Common myeloid progenitor, CD34-positive (primary cell): Measurements from ENCODE around the gene RBM4B.

Source experiments
- CTCF ChIA-PET: fragments of 350-600 bp; sonication (Branson Sonifier 250); formaldehyde crosslinking; loops from one replicate; lab custom pipeline; 2021; ENCODE audit warnings: antibody characterized with exemption; lab: Charles Lee
- POLR2A ChIA-PET: fragments of 350-600 bp; sonication (Branson Sonifier 250); formaldehyde crosslinking; loops from one replicate; lab custom pipeline; 2021; ENCODE audit warnings: antibody characterized with exemption; lab: Charles Lee
- DNase-seq, 3 donors: peaks; one replicate each; pipeline versions ENCODE4 v3.0.0 to v3.0.0-alpha.2; 2013
- H3K27ac ChIP-seq, 2 experiments: 1 replicate in 1 of 2; 2 replicates in 1 of 2; pipeline ENCODE4 v1.7.0; 2013; ENCODE audit warnings: inconsistent platforms in 2 of 2, low read length in 2 of 2, mild to moderate bottlenecking in 2 of 2, low read depth in 1 of 2, moderate library complexity in 1 of 2; ENCODE audit not compliant: severe bottlenecking in 2 of 2, insufficient read depth in 1 of 2, poor library complexity in 1 of 2
- H3K27me3 ChIP-seq, 5 experiments: replicated peaks in 2 of 5; 1 replicate in 3 of 5; 2 replicates in 2 of 5; pipeline versions ENCODE4 v1.6.1 to v1.7.0; 2013; ENCODE audit warnings: low read length in 4 of 5, mild to moderate bottlenecking in 2 of 5, moderate library complexity in 2 of 5, inconsistent platforms in 1 of 5; ENCODE audit not compliant: insufficient read depth in 5 of 5, control insufficient read depth in 4 of 5
- H3K36me3 ChIP-seq, 4 experiments: 1 replicate in 2 of 4; 2 replicates in 2 of 4; pipeline versions ENCODE4 v1.6.1 to v1.7.0; 2013; ENCODE audit warnings: low read length in 3 of 4, control low read depth in 1 of 4, mild to moderate bottlenecking in 1 of 4; ENCODE audit not compliant: control insufficient read depth in 4 of 4, insufficient read depth in 4 of 4
- H3K4me1 ChIP-seq, 4 experiments: 1 replicate in 3 of 4; 2 replicates in 1 of 4; pipeline versions ENCODE4 v1.6.1 to v1.7.1; 2013; ENCODE audit warnings: low read length in 3 of 4, mild to moderate bottlenecking in 3 of 4, control low read depth in 1 of 4, inconsistent platforms in 1 of 4, moderate library complexity in 1 of 4; ENCODE audit not compliant: control insufficient read depth in 4 of 4, insufficient read depth in 4 of 4; ENCODE audit errors: control extremely low read depth in 1 of 4
- H3K4me3 ChIP-seq, 7 experiments: 1 replicate in 4 of 7; 2 replicates in 3 of 7; pipeline versions ENCODE4 v1.5.1 to v1.7.0; 2013; ENCODE audit warnings: mild to moderate bottlenecking in 7 of 7, low read length in 6 of 7, moderate library complexity in 6 of 7, inconsistent platforms in 2 of 7, low read depth in 2 of 7, control low read depth in 1 of 7; ENCODE audit not compliant: insufficient read depth in 4 of 7, control insufficient read depth in 1 of 7; ENCODE audit errors: extremely low read depth in 1 of 7
- H3K9me3 ChIP-seq, 5 experiments: 1 replicate in 4 of 5; 2 replicates in 1 of 5; pipeline versions ENCODE4 v1.6.1 to v1.7.1; 2013; ENCODE audit warnings: low read length in 4 of 5, mild to moderate bottlenecking in 2 of 5, inconsistent platforms in 1 of 5, low read depth in 1 of 5, moderate library complexity in 1 of 5; ENCODE audit not compliant: control insufficient read depth in 4 of 5, insufficient read depth in 2 of 5; ENCODE audit errors: control extremely low read depth in 1 of 5
- WGBS: methylation state at CpG from one replicate; pipeline ENCODE4 v1.1.5; 2013; ENCODE audit not compliant: insufficient coverage; 5-methylcytosine and 5-hydroxymethylcytosine counted together

Gene RBM4B

GRCh38 chr11:66716996-66717395, 39.3 kb upstream of the RBM4B start:
- H3K9me3 ChIP-seq = no peaks in the 10 kb centered on the region
- CTCF ChIA-PET = no interaction called here

GRCh38 chr11:66715346-66716085, 37.8 kb upstream of the RBM4B start:
- CTCF ChIA-PET = no interaction called here
- Histone ChIP-seq H3K27ac (no peak overlapping the region), H3K27me3 (peaks cover 0 to 2% (median 0%) of the 10 kb centered on the region in 5 experiments), H3K9me3 (no peaks in the 10 kb centered on the region), H3K4me1 (peaks cover 0 to 17% (median 11%) of the 10 kb centered on the region in 4 experiments), H3K4me3 (no peak overlapping the region), H3K36me3 (no peaks in the 10 kb centered on the region)
- DNase-seq = no peak
- POLR2A ChIA-PET = no interaction called here
- WGBS = 92% methylated on average over 18 of the region's 19 CpGs

More at GRCh38 chr11:66716996-66717395, 39.3 kb upstream of the RBM4B start:
- no peak overlapping the region for H3K27ac ChIP-seq
- 38% methylated on average over 3 of the region's 3 CpGs for WGBS
- peak overlapping the region in 1 of 7 experiments; percentile 18 for H3K4me3 ChIP-seq
- POLR2A ChIA-PET = no interaction called here
- H3K36me3 ChIP-seq = no peaks in the 10 kb centered on the region
- peak in 2 of 3 donors; percentile 24 to 36 for DNase-seq
- H3K4me1 ChIP-seq = peaks cover 0 to 19% (median 12%) of the 10 kb centered on the region in 4 experiments
- peaks cover 0 to 2% (median 0%) of the 10 kb centered on the region in 5 experiments for H3K27me3 ChIP-seq

- Histone ChIP-seq H3K27me3 (peaks cover 0 to 2% (median 0%) of the 10 kb centered on the region in 5 experiments), H3K4me3 (no peak overlapping the region), H3K27ac (no peak overlapping the region), H3K4me1 (peaks cover 0 to 6% (median 3%) of the 10 kb centered on the region in 4 experiments), H3K36me3 (no peaks in the 10 kb centered on the region), H3K9me3 (no peaks in the 10 kb centered on the region)
- 90% methylated on average over 7 of the region's 12 CpGs for WGBS
- DNase-seq = no peak
- CTCF ChIA-PET = no interaction called here
- POLR2A ChIA-PET = no interaction called here
Measured at GRCh38 chr11:66713746-66714480, 36.2 kb upstream of the RBM4B start.

- no peak for DNase-seq
- Histone ChIP-seq H3K27me3 (peaks cover 0 to 2% (median 0%) of the 10 kb centered on the region in 5 experiments), H3K9me3 (no peaks in the 10 kb centered on the region), H3K4me3 (no peak overlapping the region), H3K36me3 (no peaks in the 10 kb centered on the region), H3K4me1 (peaks cover 0 to 6% (median 2%) of the 10 kb centered on the region in 4 experiments), H3K27ac (no peak overlapping the region)
- POLR2A ChIA-PET = no interaction called here
- CTCF ChIA-PET = interaction anchor here (1.3 kb wide), 1 partner anchor 12 kb away, joined by 5 read pairs; no protein-coding TSS in a partner anchor
- WGBS = 91% methylated on average over 13 of the region's 15 CpGs
Measured at GRCh38 chr11:66710384-66710930, 32.8 kb upstream of the RBM4B start.

- DNase-seq = no peak
- POLR2A ChIA-PET = no interaction called here
- H3K27me3 ChIP-seq = peaks cover 0 to 2% (median 0%) of the 10 kb centered on the region in 5 experiments
- WGBS = 97% methylated on average over 12 of the region's 14 CpGs
- peaks cover 0 to 3% (median 0%) of the 10 kb centered on the region in 4 experiments for H3K4me1 ChIP-seq
- CTCF ChIA-PET = no interaction called here
- H3K4me3 ChIP-seq = no peak overlapping the region
- no peaks in the 10 kb centered on the region for H3K36me3 ChIP-seq
- H3K9me3 ChIP-seq = no peaks in the 10 kb centered on the region
- no peak overlapping the region for H3K27ac ChIP-seq
Measured at GRCh38 chr11:66708701-66709100, 31.0 kb upstream of the RBM4B start.

- Histone ChIP-seq H3K4me1 (no peaks in the 10 kb centered on the region), H3K4me3 (no peak overlapping the region), H3K9me3 (no peaks in the 10 kb centered on the region), H3K27ac (no peak overlapping the region), H3K27me3 (peaks cover 0 to 2% (median 0%) of the 10 kb centered on the region in 5 experiments), H3K36me3 (no peaks in the 10 kb centered on the region)
- no peak for DNase-seq
- WGBS = 100% methylated on average over 20 of the region's 20 CpGs
- ChIA-PET CTCF (no interaction called here), POLR2A (no interaction called here)
Measured at GRCh38 chr11:66708094-66708493, 30.4 kb upstream of the RBM4B start.
